Measurements from ENCODE around the gene OCA2. TPM values are rescaled to one million over a fixed set of nuclear protein-coding genes. Genes with fewer than 3 reads are reported as not detected.

Gene OCA2
- total and polyA plus RNA-seq, 4 donors, result 0.49 to 23.0 (median 2.3) TPM

DNA sequence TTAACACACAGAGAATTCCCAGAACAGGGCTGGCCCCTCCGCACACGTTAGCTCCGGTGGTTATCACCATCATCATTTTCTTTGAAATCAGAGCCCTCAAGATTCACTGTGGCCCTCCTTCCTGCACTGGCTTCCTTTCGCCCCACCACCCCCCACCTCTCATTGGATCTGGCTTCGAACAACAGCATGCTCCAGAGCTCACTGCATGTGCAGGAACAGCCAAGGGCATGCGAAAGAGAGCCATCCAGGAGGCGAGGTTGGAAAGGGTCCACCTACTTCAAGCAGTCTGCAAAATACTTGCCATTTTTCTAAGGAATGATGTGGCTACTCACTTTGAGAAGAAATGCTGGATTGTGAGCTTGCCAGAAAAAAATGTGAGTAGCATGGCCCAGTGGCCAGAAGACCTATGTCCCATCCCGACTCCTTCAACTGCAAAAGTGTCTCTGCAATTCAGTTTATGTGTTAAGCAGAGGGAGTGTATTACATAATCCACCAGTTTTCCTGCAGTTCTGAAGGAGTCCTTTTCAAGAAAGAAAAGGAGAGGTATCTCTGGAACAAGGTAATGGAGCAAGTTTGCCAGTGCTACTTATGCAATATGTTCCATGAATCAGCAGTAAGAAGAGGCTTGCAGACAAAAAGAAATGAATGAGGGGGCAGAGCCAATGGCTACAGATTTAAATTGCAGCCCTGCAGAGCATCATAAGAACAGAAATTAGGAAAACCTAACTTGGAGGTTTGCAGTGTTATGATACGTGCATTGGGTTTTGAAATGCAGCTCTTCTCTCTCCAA lies 92.8 kb downstream of the OCA2 start:
- Histone ChIP-seq H3K4me1 (ENCODE audit: control insufficient read depth in 5 of 5, insufficient read depth in 5 of 5, low read length in 5 of 5) (no peaks in the 10 kb centered on the region), H3K36me3 (ENCODE audit: control insufficient read depth in 4 of 4, insufficient read depth in 4 of 4, low read length in 4 of 4) (peaks cover 0 to 14% (median 2%) of the 10 kb centered on the region in 4 donors), H3K27me3 (ENCODE audit: control insufficient read depth in 3 of 3, insufficient read depth in 3 of 3, low read length in 2 of 3) (no peaks in the 10 kb centered on the region), H3K9ac (ENCODE audit: insufficient read depth in 1 of 2, low read length in 2 of 2) (no peak overlapping the region), H3K9me3 (ENCODE audit: control insufficient read depth in 4 of 4, insufficient read depth in 3 of 4, low read length in 3 of 4) (peaks cover 0 to 13% (median 1%) of the 10 kb centered on the region in 4 donors), H3K27ac (ENCODE audit: low read depth in 1 of 2, low read length in 1 of 2) (no peak overlapping the region), H3K4me3 (no peak overlapping the region)
- ATAC-seq (ENCODE audit: insufficient read depth, low FRiP score) (no peak), DNase-seq (no peak)
- TF ChIP-seq, protein P1, sequence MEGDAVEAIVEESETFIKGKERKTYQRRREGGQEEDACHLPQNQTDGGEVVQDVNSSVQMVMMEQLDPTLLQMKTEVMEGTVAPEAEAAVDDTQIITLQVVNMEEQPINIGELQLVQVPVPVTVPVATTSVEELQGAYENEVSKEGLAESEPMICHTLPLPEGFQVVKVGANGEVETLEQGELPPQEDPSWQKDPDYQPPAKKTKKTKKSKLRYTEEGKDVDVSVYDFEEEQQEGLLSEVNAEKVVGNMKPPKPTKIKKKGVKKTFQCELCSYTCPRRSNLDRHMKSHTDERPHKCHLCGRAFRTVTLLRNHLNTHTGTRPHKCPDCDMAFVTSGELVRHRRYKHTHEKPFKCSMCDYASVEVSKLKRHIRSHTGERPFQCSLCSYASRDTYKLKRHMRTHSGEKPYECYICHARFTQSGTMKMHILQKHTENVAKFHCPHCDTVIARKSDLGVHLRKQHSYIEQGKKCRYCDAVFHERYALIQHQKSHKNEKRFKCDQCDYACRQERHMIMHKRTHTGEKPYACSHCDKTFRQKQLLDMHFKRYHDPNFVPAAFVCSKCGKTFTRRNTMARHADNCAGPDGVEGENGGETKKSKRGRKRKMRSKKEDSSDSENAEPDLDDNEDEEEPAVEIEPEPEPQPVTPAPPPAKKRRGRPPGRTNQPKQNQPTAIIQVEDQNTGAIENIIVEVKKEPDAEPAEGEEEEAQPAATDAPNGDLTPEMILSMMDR (IDR thresholded peaks at IDR 0.05; ENCODE audit: control extremely low read depth, extremely low read depth), result no peak
- 82 to 91% methylated on average over 9 of the region's 9 CpGs for WGBS, 2 donors

GRCh38 chr15:28005004-28005527 lies 94.0 kb downstream of the OCA2 start:
- TF ChIP-seq, protein P1 (IDR thresholded peaks at IDR 0.05; ENCODE audit: control extremely low read depth, extremely low read depth), result no peak
- no peak overlapping the region for H3K4me3 ChIP-seq
- ATAC-seq (ENCODE audit: insufficient read depth, low FRiP score) (no peak), DNase-seq (no peak)
- H3K36me3 ChIP-seq (ENCODE audit: control insufficient read depth in 4 of 4, insufficient read depth in 4 of 4, low read length in 4 of 4), result peaks cover 0 to 14% (median 2%) of the 10 kb centered on the region in 4 donors
- peaks cover 0 to 13% (median 1%) of the 10 kb centered on the region in 4 donors for H3K9me3 ChIP-seq (ENCODE audit: control insufficient read depth in 4 of 4, insufficient read depth in 3 of 4, low read length in 3 of 4)
- H3K4me1 ChIP-seq (ENCODE audit: control insufficient read depth in 5 of 5, insufficient read depth in 5 of 5, low read length in 5 of 5), result no peaks in the 10 kb centered on the region
- no peak overlapping the region for H3K27ac ChIP-seq (ENCODE audit: low read depth in 1 of 2, low read length in 1 of 2)
- WGBS, 2 donors, result 91 to 95% methylated on average over 15 of the region's 15 CpGs
- no peaks in the 10 kb centered on the region for H3K27me3 ChIP-seq (ENCODE audit: control insufficient read depth in 3 of 3, insufficient read depth in 3 of 3, low read length in 2 of 3)
- H3K9ac ChIP-seq (ENCODE audit: insufficient read depth in 1 of 2, low read length in 2 of 2), result no peak overlapping the region

DNA sequence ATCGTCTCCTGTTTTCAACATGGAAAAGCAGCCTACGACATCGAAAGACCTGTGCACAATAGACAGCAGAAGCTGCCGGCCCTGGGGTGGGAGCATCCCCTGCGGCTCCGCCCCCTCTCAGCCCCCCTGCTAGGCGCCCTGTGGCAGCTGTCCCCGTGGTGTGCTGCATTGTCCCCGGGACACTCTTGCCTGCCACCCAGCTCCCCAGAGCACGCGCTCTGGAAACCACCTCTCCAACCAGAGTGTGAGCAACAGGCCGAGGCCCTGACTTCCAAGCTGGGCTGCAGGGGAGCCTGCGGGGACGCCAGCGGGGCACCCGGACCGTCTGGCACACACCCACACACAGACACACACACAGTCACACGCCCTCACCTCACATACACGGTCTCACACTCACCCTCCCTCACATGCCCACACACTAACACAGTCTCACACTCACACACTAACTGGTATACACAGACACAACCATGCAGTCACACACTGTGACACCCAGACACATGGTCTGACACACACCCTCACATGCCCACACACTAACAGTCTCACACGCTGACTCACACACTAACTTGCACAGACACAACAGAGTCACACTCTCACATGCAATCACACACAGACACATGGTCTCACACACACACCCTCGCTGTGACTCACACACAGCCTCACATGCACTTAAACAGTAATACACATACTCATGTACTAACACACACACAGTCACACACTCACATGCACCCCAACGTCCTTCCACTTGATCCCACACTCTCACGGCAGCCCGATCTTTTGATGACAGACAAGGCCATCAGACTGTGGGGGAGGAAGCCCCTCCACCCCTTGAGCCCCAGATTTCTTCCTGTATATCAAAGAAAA lies 94.7 kb downstream of the OCA2 start:
- H3K36me3 ChIP-seq (ENCODE audit: control insufficient read depth in 4 of 4, insufficient read depth in 4 of 4, low read length in 4 of 4), result peaks cover 0 to 14% (median 2%) of the 10 kb centered on the region in 4 donors
- no peaks in the 10 kb centered on the region for H3K27me3 ChIP-seq (ENCODE audit: control insufficient read depth in 3 of 3, insufficient read depth in 3 of 3, low read length in 2 of 3)
- H3K4me1 ChIP-seq (ENCODE audit: control insufficient read depth in 5 of 5, insufficient read depth in 5 of 5, low read length in 5 of 5), result no peaks in the 10 kb centered on the region
- DNase-seq, result no peak
- H3K27ac ChIP-seq (ENCODE audit: low read depth in 1 of 2, low read length in 1 of 2), result no peak overlapping the region
- TF ChIP-seq, protein P1 (IDR thresholded peaks at IDR 0.05; ENCODE audit: control extremely low read depth, extremely low read depth), result no peak
- no peak for ATAC-seq (ENCODE audit: insufficient read depth, low FRiP score)
- H3K9me3 ChIP-seq (ENCODE audit: control insufficient read depth in 4 of 4, insufficient read depth in 3 of 4, low read length in 3 of 4), result peaks cover 0 to 13% (median 1%) of the 10 kb centered on the region in 4 donors
- 87% methylated on average over 24 of the region's 24 CpGs for WGBS, 2 donors
- no peak overlapping the region for H3K9ac ChIP-seq (ENCODE audit: insufficient read depth in 1 of 2, low read length in 2 of 2)
- H3K4me3 ChIP-seq, result no peak overlapping the region

Measured in lung (tissue), 12 donors.